K562 (cell line): ENCODE data around the gene BCL2A1. TPM values are rescaled to one million over a fixed set of nuclear protein-coding genes. Genes with fewer than 3 reads are reported as not detected.

ENCODE experiments used
- ASH1L ChIP-seq: fragments of 450-650 bp; IDR thresholded peaks from 2 replicates; pipeline ENCODE4 v1.6.1; 2018; ENCODE audit warnings: borderline replicate concordance, mild to moderate bottlenecking, low read depth; ENCODE audit not compliant: partially characterized antibody
- ELF1 ChIP-seq: fragments of 200-800 bp; sonication (Bioruptor generic); IDR thresholded peaks from 2 replicates; pipeline ENCODE4 v1.6.1; 2016; ENCODE audit warnings: missing genetic modification characterization, missing compliant biosample characterization
- MCM5 ChIP-seq: fragments of 450-650 bp; IDR thresholded peaks from 2 replicates; pipeline ENCODE4 v1.6.1; 2016; ENCODE audit warnings: low read depth
- NFRKB ChIP-seq: fragments of 450-650 bp; IDR thresholded peaks from 2 replicates; pipeline ENCODE4 v1.6.1; 2016; ENCODE audit warnings: low read depth
- NR2C2 ChIP-seq, 2 experiments: fragments of 200-800 bp in 1 of 2; sonication (Bioruptor generic) in 1 of 2; sonication (generic) in 1 of 2; formaldehyde crosslinking in 1 of 2; IDR thresholded peaks; 2 replicates each; pipeline versions ENCODE4 v1.6.1 to v1.8.0; 2016 to 2022; ENCODE audit warnings: mild to moderate bottlenecking in 1 of 2, missing compliant biosample characterization in 1 of 2, missing genetic modification characterization in 1 of 2, missing genetic modification reagents in 1 of 2
- RERE ChIP-seq: sonication (generic); formaldehyde crosslinking; IDR thresholded peaks from 2 replicates; pipeline ENCODE4 v1.8.0; 2023; ENCODE audit warnings: missing genetic modification reagents, mild to moderate bottlenecking, borderline replicate concordance
- SUPT5H ChIP-seq: fragments of 450-650 bp; IDR thresholded peaks from 2 replicates; pipeline ENCODE4 v1.6.1; 2016
- ZNF592 ChIP-seq: fragments of 450-650 bp; IDR thresholded peaks from 2 replicates; pipeline ENCODE4 v1.6.1; 2017; ENCODE audit warnings: antibody characterized with exemption, mild to moderate bottlenecking
- ZNF76 ChIP-seq: fragments of 250-450 bp; sonication (Bioruptor Pico); IDR thresholded peaks from 2 replicates; pipeline ENCODE4 v1.4.0; 2020; ENCODE audit warnings: mild to moderate bottlenecking, moderate library complexity, borderline replicate concordance
- ZNF766 ChIP-seq: fragments of 200-800 bp; sonication (Bioruptor generic); conservative IDR thresholded peaks from 2 replicates; pipeline ENCODE4 v1.6.1; 2016; ENCODE audit warnings: missing genetic modification characterization, missing compliant biosample characterization
- polyA plus RNA-seq, 8 experiments: library from polyadenylated mRNA; depleted of rRNA in 4 of 8; stranded (reverse) in 5 of 8; unstranded in 3 of 8; fragments of >200 nt; fragmentation: Nextera tagmentation in 2 of 8; fragmentation: Illumina TruSeq in 1 of 8; extraction: Ambion mirVana in 2 of 8; extraction: Trizol in 1 of 8; gene quantifications; 2 replicates each; pipeline versions ENCODE4 v1.2.1 to v1.2.3, GENCODE V29; 2011 to 2014; ENCODE audit warnings: inconsistent platforms in 1 of 8, missing spikeins in 1 of 8
- total RNA-seq, 7 experiments: library from RNA; depleted of rRNA in 6 of 7; stranded (reverse); fragments of >200 nt in 6 of 7; fragmentation: Illumina TruSeq in 2 of 7; extraction: Trizol in 2 of 7; gene quantifications; 2 replicates each; pipeline versions ENCODE4 v1.2.1 to v1.2.3, GENCODE V29; 2011 to 2021; ENCODE audit warnings: low replicate concordance in 1 of 7
- TF ChIP-seq, protein P1 (sequence below): fragments of 450-650 bp; IDR thresholded peaks from 2 replicates; pipeline ENCODE4 v1.7.0; 2016; ENCODE audit warnings: borderline replicate concordance
- TF ChIP-seq, protein P2 (sequence below): fragments of 250-450 bp; sonication (Bioruptor Pico); IDR thresholded peaks from 2 replicates; pipeline ENCODE4 v1.8.0; 2022; ENCODE audit warnings: inconsistent platforms, mild to moderate bottlenecking, moderate library complexity, borderline replicate concordance
- TF ChIP-seq, protein P3 (sequence below): fragments of 200-800 bp; sonication (Bioruptor generic); IDR thresholded peaks from 2 replicates; pipeline ENCODE4 v1.6.1; 2017; ENCODE audit warnings: missing genetic modification characterization, missing compliant biosample characterization

BCL2A1 gene
- total and polyA plus RNA-seq, 9 of the 15 experiments (the other 6 are each of a cell fraction or from before 2014, with no cell fraction given), result 0.11 to 1.2 (median 0.25) TPM; not detected in 4

- TF ChIP-seq ZNF592, result 0 out of 2 replicates have a peak, but pooled peaks have one; percentile 13
- TF ChIP-seq ASH1L, result no peak
- TF ChIP-seq, protein P1, sequence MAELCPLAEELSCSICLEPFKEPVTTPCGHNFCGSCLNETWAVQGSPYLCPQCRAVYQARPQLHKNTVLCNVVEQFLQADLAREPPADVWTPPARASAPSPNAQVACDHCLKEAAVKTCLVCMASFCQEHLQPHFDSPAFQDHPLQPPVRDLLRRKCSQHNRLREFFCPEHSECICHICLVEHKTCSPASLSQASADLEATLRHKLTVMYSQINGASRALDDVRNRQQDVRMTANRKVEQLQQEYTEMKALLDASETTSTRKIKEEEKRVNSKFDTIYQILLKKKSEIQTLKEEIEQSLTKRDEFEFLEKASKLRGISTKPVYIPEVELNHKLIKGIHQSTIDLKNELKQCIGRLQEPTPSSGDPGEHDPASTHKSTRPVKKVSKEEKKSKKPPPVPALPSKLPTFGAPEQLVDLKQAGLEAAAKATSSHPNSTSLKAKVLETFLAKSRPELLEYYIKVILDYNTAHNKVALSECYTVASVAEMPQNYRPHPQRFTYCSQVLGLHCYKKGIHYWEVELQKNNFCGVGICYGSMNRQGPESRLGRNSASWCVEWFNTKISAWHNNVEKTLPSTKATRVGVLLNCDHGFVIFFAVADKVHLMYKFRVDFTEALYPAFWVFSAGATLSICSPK, result no peak
- TF ChIP-seq SUPT5H, result no peak
- TF ChIP-seq, protein P2, sequence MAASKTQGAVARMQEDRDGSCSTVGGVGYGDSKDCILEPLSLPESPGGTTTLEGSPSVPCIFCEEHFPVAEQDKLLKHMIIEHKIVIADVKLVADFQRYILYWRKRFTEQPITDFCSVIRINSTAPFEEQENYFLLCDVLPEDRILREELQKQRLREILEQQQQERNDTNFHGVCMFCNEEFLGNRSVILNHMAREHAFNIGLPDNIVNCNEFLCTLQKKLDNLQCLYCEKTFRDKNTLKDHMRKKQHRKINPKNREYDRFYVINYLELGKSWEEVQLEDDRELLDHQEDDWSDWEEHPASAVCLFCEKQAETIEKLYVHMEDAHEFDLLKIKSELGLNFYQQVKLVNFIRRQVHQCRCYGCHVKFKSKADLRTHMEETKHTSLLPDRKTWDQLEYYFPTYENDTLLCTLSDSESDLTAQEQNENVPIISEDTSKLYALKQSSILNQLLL (CRISPR knock-in tag), result no peak
- no peak for TF ChIP-seq NR2C2 (CRISPR knock-in tag; IDR thresholded peaks at IDR 0.05)
- no peak for TF ChIP-seq NR2C2 (tag; IDR thresholded peaks at IDR 0.05)
- TF ChIP-seq ELF1 (tag), result no peak
- TF ChIP-seq RERE (CRISPR knock-in tag), result no peak
- TF ChIP-seq, protein P3, sequence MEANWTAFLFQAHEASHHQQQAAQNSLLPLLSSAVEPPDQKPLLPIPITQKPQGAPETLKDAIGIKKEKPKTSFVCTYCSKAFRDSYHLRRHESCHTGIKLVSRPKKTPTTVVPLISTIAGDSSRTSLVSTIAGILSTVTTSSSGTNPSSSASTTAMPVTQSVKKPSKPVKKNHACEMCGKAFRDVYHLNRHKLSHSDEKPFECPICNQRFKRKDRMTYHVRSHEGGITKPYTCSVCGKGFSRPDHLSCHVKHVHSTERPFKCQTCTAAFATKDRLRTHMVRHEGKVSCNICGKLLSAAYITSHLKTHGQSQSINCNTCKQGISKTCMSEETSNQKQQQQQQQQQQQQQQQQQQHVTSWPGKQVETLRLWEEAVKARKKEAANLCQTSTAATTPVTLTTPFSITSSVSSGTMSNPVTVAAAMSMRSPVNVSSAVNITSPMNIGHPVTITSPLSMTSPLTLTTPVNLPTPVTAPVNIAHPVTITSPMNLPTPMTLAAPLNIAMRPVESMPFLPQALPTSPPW (CRISPR knock-in tag), result no peak
- no peak for TF ChIP-seq NFRKB
- no peak; the same call in 1 of the 2 replicates for TF ChIP-seq ZNF766 (CRISPR knock-in tag)
- no peak for TF ChIP-seq ZNF76 (CRISPR knock-in tag)
- no peak for TF ChIP-seq MCM5
Measured at GRCh38 chr15:79924379-79924778, 46.6 kb downstream of the BCL2A1 start (continued).
